GM12878 (cell line): ENCODE results near the gene FAM9C. TPM values are rescaled to one million over a fixed set of nuclear protein-coding genes. Genes with fewer than 3 reads are reported as not detected.

Source experiments
- ATAC-seq: fragments of 200-7000 bp; cut with Tn5 transposase; 3 replicates; pipeline ENCODE4 v1.9.1; 2020; ENCODE audit warnings: mild to moderate bottlenecking, moderate library complexity
- Bru-seq: library from RNA; stranded (reverse); fragments of 400-500 nt; gene quantifications from one replicate; lab custom pipeline; 2021; lab: Mats Ljungman, UMichigan
- BruChase-seq, 2 experiments: library from RNA; stranded (reverse); fragments of 400-500 nt; gene quantifications; one replicate each; lab custom pipeline; 2021; lab: Mats Ljungman, UMichigan
- BruUV-seq: library from RNA; stranded (reverse); fragments of 400-500 nt; replicated peaks from 2 replicates; lab custom pipeline; 2021; lab: Mats Ljungman, UMichigan
- CTCF ChIA-PET: fragments of 300-600 bp; sonication (Branson Sonifier 250); formaldehyde crosslinking; extraction: SDS; loops from one replicate; lab custom pipeline; 2021; ENCODE audit warnings: inconsistent platforms; lab: Yijun Ruan, JAX
- POLR2A ChIA-PET: fragments of 350-600 bp; formaldehyde crosslinking; extraction: SDS; loops from one replicate; lab custom pipeline; 2021; ENCODE audit warnings: inconsistent platforms; lab: Charles Lee
- RAD21 ChIA-PET: fragments of 300-600 bp; sonication (Branson Sonifier 250); formaldehyde crosslinking; loops from one replicate; lab custom pipeline; 2023; ENCODE audit warnings: antibody characterized with exemption; ENCODE audit not compliant: unreplicated experiment; lab: Charles Lee
- SMC1A ChIA-PET: fragments of 300-600 bp; sonication (Branson Sonifier 250); formaldehyde crosslinking; loops from one replicate; lab custom pipeline; 2023; ENCODE audit not compliant: unreplicated experiment, uncharacterized antibody; lab: Charles Lee
- DNase-seq: peaks from one replicate; pipeline ENCODE4 v3.0.0-alpha.2; 2011; ENCODE audit warnings: low read depth, low spot score
- FAIRE-seq: peaks from 3 replicates; lab custom pipeline; 2011; peaks lifted over from hg19 to GRCh38; lab: Jason Lieb, UNC
- H2AFZ ChIP-seq: 2 replicates; pipeline ENCODE4 v1.6.0; 2011; ENCODE audit warnings: low read depth, low read length, control low read depth; ENCODE audit not compliant: control insufficient read depth
- H3K27ac ChIP-seq: 2 replicates; pipeline ENCODE4 v1.5.1; 2011; ENCODE audit warnings: control low read depth; ENCODE audit not compliant: control insufficient read depth, insufficient read depth
- H3K27me3 ChIP-seq, 2 experiments: replicated peaks in 1 of 2; 2 replicates each; pipeline versions ENCODE4 v1.6.0 to v1.6.1; 2011; ENCODE audit warnings: low read length in 1 of 2; ENCODE audit not compliant: control insufficient read depth in 2 of 2, insufficient read depth in 2 of 2
- H3K36me3 ChIP-seq, 2 experiments: 2 replicates each; pipeline ENCODE4 v1.5.1; 2011; ENCODE audit warnings: low read length in 1 of 2; ENCODE audit not compliant: control insufficient read depth in 2 of 2, insufficient read depth in 2 of 2
- H3K4me1 ChIP-seq: 2 replicates; pipeline ENCODE4 v1.6.1; 2011; ENCODE audit warnings: mild to moderate bottlenecking, low read length, moderate library complexity, mixed read lengths; ENCODE audit not compliant: control insufficient read depth, insufficient read depth
- H3K4me2 ChIP-seq: 2 replicates; pipeline ENCODE4 v1.6.0; 2011; ENCODE audit warnings: control low read depth; ENCODE audit not compliant: control insufficient read depth, insufficient read depth
- H3K4me3 ChIP-seq: fragments of 200-600 bp; sonication (generic); 2 replicates; pipeline ENCODE4 v1.5.1; 2016
- H3K79me2 ChIP-seq: 2 replicates; pipeline ENCODE4 v1.6.0; 2011; ENCODE audit warnings: low read length; ENCODE audit not compliant: control insufficient read depth, insufficient read depth
- H3K9ac ChIP-seq: 2 replicates; pipeline ENCODE4 v1.8.0; 2011; ENCODE audit warnings: low read length, control low read depth, mixed read lengths; ENCODE audit not compliant: control insufficient read depth, insufficient read depth
- H3K9me3 ChIP-seq: replicated peaks from 3 replicates; pipeline ENCODE4 v1.5.1; 2011; ENCODE audit warnings: mild to moderate bottlenecking, low read length; ENCODE audit not compliant: control insufficient read depth, insufficient read depth
- H4K20me1 ChIP-seq: 2 replicates; pipeline ENCODE4 v1.6.0; 2011; ENCODE audit not compliant: control insufficient read depth, insufficient read depth
- ATF3 ChIP-seq: IDR thresholded peaks from 2 replicates; pipeline ENCODE4 v1.6.1; 2011; ENCODE audit warnings: low read depth, mild to moderate bottlenecking, low read length, moderate library complexity, borderline replicate concordance; ENCODE audit errors: extremely low read depth
- CEBPZ ChIP-seq: fragments of 150-350 bp; IDR thresholded peaks from 2 replicates; pipeline ENCODE4 v1.6.1; 2016; ENCODE audit warnings: low read depth, low read length
- E4F1 ChIP-seq: fragments of 450-650 bp; IDR thresholded peaks from 2 replicates; pipeline ENCODE4 v1.6.1; 2018; ENCODE audit warnings: borderline replicate concordance, mild to moderate bottlenecking; ENCODE audit not compliant: partially characterized antibody
- KAT2A ChIP-seq: conservative IDR thresholded peaks from 2 replicates; pipeline ENCODE4 v1.6.1; 2011; ENCODE audit warnings: low read depth, low read length; ENCODE audit not compliant: control insufficient read depth
- WGBS: methylation state at CpG from one replicate; pipeline ENCODE4 v1.1.6; 2016; ENCODE audit warnings: low lambda C conversion rate; ENCODE audit not compliant: insufficient replicate concordance, insufficient coverage; ENCODE audit errors: missing lambda C conversion rate; 5-methylcytosine and 5-hydroxymethylcytosine counted together
- in situ Hi-C: fragments of 300-500 bp; cut with MboI; formaldehyde crosslinking; loops from 9 replicates; pipeline ENCODE4 v1.14.3; 2018; ENCODE audit warnings: mixed read lengths
- intact Hi-C: fragments of 100-400 bp; cut with micrococcal nuclease; formaldehyde crosslinking; loops from one replicate; pipeline ENCODE4 v1.14.2; 2022; ENCODE audit not compliant: unreplicated experiment
- long read RNA-seq, 2 experiments: library from polyadenylated mRNA; unstranded; transcript quantifications; one replicate each; pipeline ENCODE4 v2.0.0, GENCODE V29; 2019 to 2020
- polyA minus RNA-seq, 3 experiments: library from RNA; depleted of rRNA, polyadenylated mRNA; stranded (reverse); fragments of >200 nt; gene quantifications; 2 replicates each; pipeline ENCODE4 v1.2.3, GENCODE V29; 2011
- polyA plus RNA-seq, 11 experiments: library from polyadenylated mRNA; depleted of rRNA in 4 of 11; unstranded in 6 of 11; stranded (reverse) in 5 of 11; fragments of >200 nt; fragmentation: Nextera tagmentation in 4 of 11; fragmentation: Illumina TruSeq in 1 of 11; extraction: Ambion mirVana in 4 of 11; extraction: Trizol in 1 of 11; gene quantifications; 1 replicate in 1 of 11; 2 replicates in 10 of 11; pipeline versions ENCODE4 v1.2.1 to v1.2.3, GENCODE V29; 2011 to 2016; ENCODE audit warnings: inconsistent platforms in 2 of 11, missing spikeins in 2 of 11, low read depth in 1 of 11
- total RNA-seq, 4 experiments: library from RNA; depleted of rRNA in 3 of 4; stranded (reverse); fragments of >200 nt in 3 of 4; fragmentation: Illumina TruSeq in 1 of 4; extraction: Trizol in 1 of 4; gene quantifications; 2 replicates each; pipeline versions ENCODE4 v1.2.1 to v1.2.3, GENCODE V29; 2013 to 2021

Gene FAM9C
- 0.61 and 0.65 TPM in 2 replicates for total RNA-seq (2013; cell fraction: nucleolus; rRNA removed)
- total RNA-seq (2014; rRNA removed) (not detected in 2 replicates), total RNA-seq (2014; rRNA removed; fragmentation: Illumina TruSeq; extraction: Trizol) (not detected in 2 replicates), total RNA-seq (2021) (not detected in 2 replicates), polyA plus RNA-seq (2011; rRNA removed) (0.03 and 0.10 TPM in 2 replicates), polyA plus RNA-seq (2014; fragmentation: Illumina TruSeq; extraction: Trizol) (0.01 and 0.11 TPM in 2 replicates), polyA plus RNA-seq (2014; fragmentation: Nextera tagmentation; extraction: Ambion mirVana) (not detected), polyA plus RNA-seq (2014; rRNA removed) (0.04 TPM in 1 of 2 replicates, not detected in the other), polyA plus RNA-seq (2016; fragmentation: Nextera tagmentation; extraction: Ambion mirVana) (not detected), polyA minus RNA-seq (2011; rRNA and poly(A)+ RNA removed) (not detected in 2 replicates), Bru-seq, nascent RNA (percentile 27 among the genes with signal in this experiment), BruChase-seq, experiment 1, labeled RNA remaining after a 6-hour chase (percentile 31 among the genes with signal in this experiment), BruChase-seq, experiment 2, labeled RNA remaining after a 2-hour chase (percentile 28 among the genes with signal in this experiment)
- not detected for polyA plus RNA-seq (2011; ENCODE audit: low read depth)
- polyA plus RNA-seq (2011; cell fraction: cytosol; rRNA removed) = 0.01 TPM in 1 of 2 replicates, not detected in the other
- polyA plus RNA-seq (2011; cell fraction: nucleus; rRNA removed) = 0.07 and 0.10 TPM in 2 replicates
- polyA plus RNA-seq (2012) = 0.31 TPM in 1 of 2 replicates, not detected in the other
- not detected in 2 replicates for polyA minus RNA-seq (2011; cell fraction: cytosol; rRNA and poly(A)+ RNA removed)
- not detected in 2 replicates for polyA minus RNA-seq (2011; cell fraction: nucleus; rRNA and poly(A)+ RNA removed)
- long read RNA-seq, experiment 1 = 0 reads
- long read RNA-seq, experiment 2 = 0 reads

- Histone ChIP-seq H3K4me1 (peaks cover 12% of the 10 kb centered on the region), H4K20me1 (no peaks in the 10 kb centered on the region), H3K27me3 (no peaks in the 10 kb centered on the region), H3K36me3 (no peaks in the 10 kb centered on the region), H3K9ac (no peak within 1 kb of the TSS), H3K79me2 (no peaks in the 10 kb centered on the region), H3K9me3 (no peaks in the 10 kb centered on the region; the same call in 2 of the 3 replicates), H3K4me2 (no peak within 1 kb of the TSS), H2AFZ (no peak within 1 kb of the TSS), H3K27ac (no peak within 1 kb of the TSS), H3K4me3 (no peak within 1 kb of the TSS)
- intact Hi-C loops (no loop called here), in situ Hi-C loops (no loop called here)
- SMC1A ChIA-PET = no interaction called here
- FAIRE-seq (no peak), ATAC-seq (no peak), DNase-seq (no peak)
- CTCF ChIA-PET = interaction anchor here (0.6 kb wide), 1 partner anchor 27 kb away, joined by 3 read pairs; no protein-coding TSS in a partner anchor
- TF ChIP-seq CEBPZ (no peak), E4F1 (no peak), ATF3 (no peak), KAT2A (no peak)
- RAD21 ChIA-PET = interaction anchor here (1.7 kb wide), 1 partner anchor 96 kb away, joined by 4 read pairs; no protein-coding TSS in a partner anchor
- POLR2A ChIA-PET = no interaction called here
- WGBS = 80% methylated on average over 21 of the region's 21 CpGs
- BruUV-seq = no TSS peak
Measured at GRCh38 chrX:13044441-13044840, at the start of gene FAM9C. Gene FAM9C, minus strand, starts transcription at chrX:13044620. Its CDS starts 831 bp downstream, at chrX:13043789.
